AG09319 (cell line): ENCODE results near the gene DNAJB1.

Experiments used
- DNase-seq: peaks from one replicate; pipeline ENCODE4 v3.0.0-alpha.2; 2010; ENCODE audit warnings: low read depth; ENCODE audit errors: extremely low read depth
- CTCF ChIP-seq: IDR thresholded peaks from 2 replicates; pipeline ENCODE4 v1.5.1; 2011; ENCODE audit warnings: low read depth, mild to moderate bottlenecking, inconsistent platforms, low read length, moderate library complexity

Gene DNAJB1

GRCh38 chr19:14516048-14516534 lies 2.1 kb downstream of the DNAJB1 start:
- no peak for DNase-seq

GRCh38 chr19:14515501-14516047 lies 2.6 kb downstream of the DNAJB1 start:
- no peak for DNase-seq
- TF ChIP-seq CTCF: no peak

More at GRCh38 chr19:14516048-14516534, 2.1 kb downstream of the DNAJB1 start:
- no peak for TF ChIP-seq CTCF

GRCh38 chr19:14514215-14514863 lies 3.9 kb downstream of the DNAJB1 start:
- no peak for TF ChIP-seq CTCF
- DNase-seq: no peak

GRCh38 chr19:14512406-14512961 lies 5.7 kb downstream of the DNAJB1 start:
- TF ChIP-seq CTCF: no peak

GRCh38 chr19:14511229-14511593 lies 7.0 kb downstream of the DNAJB1 start:
- no peak for TF ChIP-seq CTCF
- no peak for DNase-seq

More at GRCh38 chr19:14512406-14512961, 5.7 kb downstream of the DNAJB1 start:
- no peak for DNase-seq

- DNase-seq: no peak
- TF ChIP-seq CTCF: no peak
Observed at GRCh38 chr19:14510311-14511228, 7.6 kb downstream of the DNAJB1 start.
